ENCODE results near the gene SPIC.

DNA sequence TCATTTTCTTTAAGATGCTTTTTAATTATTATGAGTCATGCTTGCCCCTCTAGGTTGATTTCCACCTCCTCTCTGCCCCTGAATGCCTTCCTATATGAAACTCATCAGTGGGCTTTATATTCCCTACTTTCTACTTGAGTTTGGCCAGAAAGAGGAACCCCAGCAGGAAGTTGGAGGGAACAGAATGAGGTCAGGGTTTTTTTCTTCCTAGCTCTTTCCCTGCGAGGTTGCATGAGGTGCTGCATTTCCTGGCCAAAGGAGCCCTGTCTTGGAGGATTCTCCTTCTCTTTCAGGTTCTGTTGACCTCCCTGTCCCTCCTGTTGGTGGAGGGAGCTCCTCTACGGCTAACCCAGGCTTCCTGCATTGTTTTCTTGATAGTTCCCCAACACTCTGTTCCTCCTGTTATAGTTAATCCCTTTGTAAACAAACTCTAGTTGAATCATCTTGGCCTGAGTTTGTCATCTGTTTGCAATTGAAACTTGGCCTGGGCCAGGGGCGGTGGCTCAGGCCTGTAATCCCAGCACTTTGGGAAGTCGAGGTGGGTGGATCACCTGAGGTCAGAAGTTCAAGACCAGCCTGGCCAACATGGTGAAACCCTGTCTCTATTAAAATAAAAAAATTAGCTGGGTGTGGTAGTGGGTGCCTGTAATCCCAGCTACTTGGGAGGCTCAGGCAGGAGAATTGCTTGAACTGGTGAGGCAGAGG lies 15.3 kb upstream of the SPIC start:
- no peak for TF ChIP-seq POLR2A (IDR thresholded peaks at IDR 0.05; ENCODE audit: low read length)
- TF ChIP-seq, protein P1, sequence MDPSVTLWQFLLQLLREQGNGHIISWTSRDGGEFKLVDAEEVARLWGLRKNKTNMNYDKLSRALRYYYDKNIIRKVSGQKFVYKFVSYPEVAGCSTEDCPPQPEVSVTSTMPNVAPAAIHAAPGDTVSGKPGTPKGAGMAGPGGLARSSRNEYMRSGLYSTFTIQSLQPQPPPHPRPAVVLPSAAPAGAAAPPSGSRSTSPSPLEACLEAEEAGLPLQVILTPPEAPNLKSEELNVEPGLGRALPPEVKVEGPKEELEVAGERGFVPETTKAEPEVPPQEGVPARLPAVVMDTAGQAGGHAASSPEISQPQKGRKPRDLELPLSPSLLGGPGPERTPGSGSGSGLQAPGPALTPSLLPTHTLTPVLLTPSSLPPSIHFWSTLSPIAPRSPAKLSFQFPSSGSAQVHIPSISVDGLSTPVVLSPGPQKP (IDR thresholded peaks at IDR 0.05; ENCODE audit: low read depth, low read length): no peak
- peak; percentile 63 for TF ChIP-seq GATA3 (IDR thresholded peaks at IDR 0.05; ENCODE audit: borderline replicate concordance)
- peak in 1 of 2 experiments; percentile 71; a peak in 1 of 4 replicates for TF ChIP-seq CEBPB (IDR thresholded peaks at IDR 0.05)
- TF ChIP-seq, protein P2, sequence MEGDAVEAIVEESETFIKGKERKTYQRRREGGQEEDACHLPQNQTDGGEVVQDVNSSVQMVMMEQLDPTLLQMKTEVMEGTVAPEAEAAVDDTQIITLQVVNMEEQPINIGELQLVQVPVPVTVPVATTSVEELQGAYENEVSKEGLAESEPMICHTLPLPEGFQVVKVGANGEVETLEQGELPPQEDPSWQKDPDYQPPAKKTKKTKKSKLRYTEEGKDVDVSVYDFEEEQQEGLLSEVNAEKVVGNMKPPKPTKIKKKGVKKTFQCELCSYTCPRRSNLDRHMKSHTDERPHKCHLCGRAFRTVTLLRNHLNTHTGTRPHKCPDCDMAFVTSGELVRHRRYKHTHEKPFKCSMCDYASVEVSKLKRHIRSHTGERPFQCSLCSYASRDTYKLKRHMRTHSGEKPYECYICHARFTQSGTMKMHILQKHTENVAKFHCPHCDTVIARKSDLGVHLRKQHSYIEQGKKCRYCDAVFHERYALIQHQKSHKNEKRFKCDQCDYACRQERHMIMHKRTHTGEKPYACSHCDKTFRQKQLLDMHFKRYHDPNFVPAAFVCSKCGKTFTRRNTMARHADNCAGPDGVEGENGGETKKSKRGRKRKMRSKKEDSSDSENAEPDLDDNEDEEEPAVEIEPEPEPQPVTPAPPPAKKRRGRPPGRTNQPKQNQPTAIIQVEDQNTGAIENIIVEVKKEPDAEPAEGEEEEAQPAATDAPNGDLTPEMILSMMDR (IDR thresholded peaks at IDR 0.05): no peak
- TF ChIP-seq RAD21 (conservative IDR thresholded peaks at IDR 0.05 in 1 of 2, IDR thresholded peaks at IDR 0.05 in 1 of 2): peak; percentile 20 to 28; a peak in 1 of 5 replicates
